ENCODE measurements around the gene ST8SIA4.

The ST8SIA4 gene

GRCh38 chr5:100864931-100865330, 38.2 kb downstream of the ST8SIA4 start:
- no peak for DNase-seq

DNA sequence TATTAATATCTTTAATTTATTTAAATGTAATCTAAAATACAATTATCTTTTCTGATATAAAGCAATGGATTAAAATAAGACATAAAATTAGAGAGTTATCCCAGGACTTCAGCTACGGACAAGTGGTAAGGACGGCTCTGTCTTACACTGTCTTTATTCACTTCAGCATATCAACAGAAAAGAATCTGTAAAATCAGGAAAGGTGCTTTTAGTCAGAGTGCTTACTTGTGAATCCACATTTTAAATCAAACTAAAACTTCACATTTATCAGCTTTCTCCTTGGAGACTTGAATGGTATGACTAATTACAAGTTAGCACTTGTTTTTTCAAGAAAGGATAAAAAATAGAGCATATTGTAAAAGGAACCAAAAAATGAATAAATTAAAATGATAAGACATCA, 39.3 kb downstream of the ST8SIA4 start:
- no peak for DNase-seq

GRCh38 chr5:100861148-100861547, 41.9 kb downstream of the ST8SIA4 start:
- no peak for DNase-seq

- DNase-seq: no peak
Measured at GRCh38 chr5:100860407-100860806, 42.7 kb downstream of the ST8SIA4 start.

GRCh38 chr5:100858987-100859545, 44.0 kb downstream of the ST8SIA4 start:
- DNase-seq: no peak

DNA sequence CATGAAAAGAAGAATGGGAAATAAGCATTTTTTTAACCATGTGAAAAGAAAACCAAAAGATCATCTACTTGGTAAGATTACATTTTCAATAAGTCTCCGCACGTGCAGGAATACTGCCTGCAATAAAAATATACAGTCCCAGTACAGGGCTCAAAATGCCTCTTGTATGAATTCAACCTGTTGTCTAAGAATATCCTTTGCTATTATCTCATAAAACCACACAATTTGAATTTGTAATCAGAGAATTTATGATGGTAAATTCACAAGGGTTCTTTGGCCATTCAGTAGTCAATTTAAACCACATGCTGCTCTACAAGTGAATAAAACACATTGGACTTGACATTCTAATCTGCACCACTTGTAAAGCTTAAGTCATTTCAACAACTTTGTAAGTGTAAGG, 46.6 kb downstream of the ST8SIA4 start:
- DNase-seq: no peak

- no peak for DNase-seq
Measured at GRCh38 chr5:100855937-100856430, 47.1 kb downstream of the ST8SIA4 start.

- DNase-seq: no peak
Measured at GRCh38 chr5:100855295-100855694, 47.8 kb downstream of the ST8SIA4 start.

DNA sequence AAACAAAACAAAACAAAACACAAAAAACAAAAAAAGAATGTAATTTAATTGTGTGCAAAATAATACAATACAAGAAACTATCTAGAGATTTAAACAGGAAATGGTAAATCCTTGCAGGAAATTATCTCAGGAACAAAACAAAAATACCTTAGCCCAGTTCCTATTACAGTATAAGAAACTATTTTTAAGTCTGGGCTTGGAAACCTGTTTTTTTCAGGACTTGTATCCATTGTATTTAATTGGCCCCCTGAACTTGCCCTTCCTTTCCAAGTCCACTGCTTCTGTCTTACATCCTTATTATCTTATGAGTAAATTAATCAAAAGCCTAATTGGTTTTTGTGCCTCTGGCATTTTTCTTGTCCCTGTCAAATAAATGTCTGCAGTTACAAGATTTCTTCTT, 48.5 kb downstream of the ST8SIA4 start:
- DNase-seq: no peak

GRCh38 chr5:100853582-100853981, 49.5 kb downstream of the ST8SIA4 start:
- DNase-seq: no peak

- no peak for DNase-seq
Measured at GRCh38 chr5:100852988-100853449, 50.1 kb downstream of the ST8SIA4 start.

GRCh38 chr5:100852051-100852450, 51.0 kb downstream of the ST8SIA4 start:
- no peak for DNase-seq

DNA sequence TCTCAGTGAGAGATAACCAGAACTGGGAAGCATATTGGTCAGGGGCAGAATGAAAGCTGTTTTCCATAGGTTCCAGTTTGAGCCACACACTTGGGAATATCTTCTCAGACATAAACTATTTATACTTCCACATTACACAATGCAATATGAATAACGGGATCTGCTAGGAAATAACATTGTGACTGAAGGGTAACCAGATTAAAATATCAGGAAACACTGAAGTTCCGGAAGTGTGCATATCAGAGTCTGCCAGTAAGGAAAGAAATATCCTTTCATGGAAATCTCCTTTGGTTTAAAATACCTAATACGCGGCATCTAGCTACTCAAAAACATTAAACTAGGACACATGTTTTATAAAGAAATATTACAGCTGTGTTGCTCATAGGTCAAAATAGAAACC, 56.3 kb downstream of the ST8SIA4 start:
- no peak for DNase-seq

DNA sequence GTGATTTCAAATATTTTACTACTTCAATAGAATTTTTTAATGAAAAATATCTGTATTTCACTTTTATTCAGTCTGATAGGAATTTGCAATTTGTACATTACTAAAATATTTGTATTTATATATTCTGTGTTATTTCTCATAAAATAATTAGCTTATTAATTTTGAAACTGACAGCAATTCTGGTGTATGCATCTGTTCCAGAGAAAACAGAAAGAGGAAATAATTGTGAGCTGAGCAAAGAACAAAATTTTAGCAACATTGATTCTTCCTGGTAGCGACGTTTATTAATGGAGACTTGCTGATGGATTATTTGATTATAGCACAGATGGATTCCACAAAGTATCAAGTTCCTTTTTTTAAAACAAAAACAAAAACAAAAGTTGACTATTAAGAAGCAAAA, 61.0 kb downstream of the ST8SIA4 start:
- no peak for DNase-seq

DNA sequence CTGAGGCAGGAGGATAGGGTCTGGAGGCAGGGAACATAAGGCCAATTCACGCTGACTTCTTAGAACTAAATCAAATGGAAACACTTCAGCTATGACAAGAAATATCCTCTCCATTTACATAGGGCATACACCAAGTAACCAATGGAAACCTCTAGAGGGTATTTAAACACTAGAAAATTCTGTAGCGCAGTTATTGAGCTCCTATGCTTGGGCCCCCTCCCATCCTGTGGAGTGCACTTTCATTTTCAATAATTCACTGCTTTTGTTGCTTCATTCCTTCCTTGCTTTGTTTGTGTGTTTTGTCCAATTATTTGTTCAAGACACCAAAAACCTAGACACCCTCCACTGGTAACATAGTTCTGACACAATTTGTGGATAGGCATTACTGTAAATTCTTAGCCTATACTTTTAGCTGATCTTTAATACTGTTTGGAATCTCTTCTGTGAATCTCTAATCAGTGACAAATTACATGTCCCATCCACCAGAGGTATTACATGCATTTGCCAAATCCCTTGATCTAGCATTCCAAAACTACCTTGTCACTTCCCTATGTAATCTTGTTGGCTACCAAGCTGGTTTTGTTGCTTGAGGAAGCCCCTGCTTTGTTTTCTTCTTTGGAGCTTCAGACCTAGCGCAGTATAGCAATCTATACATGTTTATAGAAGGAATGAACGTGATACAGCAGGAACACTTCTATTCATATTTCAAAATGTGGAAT, 61.6 kb downstream of the ST8SIA4 start:
- DNase-seq: no peak

DNA sequence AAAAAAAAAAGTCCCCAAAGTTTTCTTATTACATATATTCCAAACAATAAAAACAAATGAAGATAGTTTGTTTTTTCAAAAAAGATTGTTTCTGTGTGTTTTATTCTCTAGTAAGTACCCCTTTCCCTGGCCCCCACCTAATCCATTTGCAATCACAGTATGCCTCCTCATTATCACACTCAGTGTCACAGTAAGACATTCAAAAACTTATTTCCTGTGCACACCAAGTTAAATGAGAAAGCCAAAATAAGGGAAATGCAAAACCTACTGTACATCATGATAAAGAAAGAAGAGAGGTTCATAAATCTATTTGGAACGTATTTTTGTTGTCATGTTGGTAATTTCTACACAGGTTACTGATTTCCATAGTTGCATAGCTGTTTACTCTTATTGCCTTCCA, 62.3 kb downstream of the ST8SIA4 start:
- no peak for DNase-seq

GRCh38 chr5:100840370-100840769, 62.7 kb downstream of the ST8SIA4 start:
- no peak for DNase-seq

DNA sequence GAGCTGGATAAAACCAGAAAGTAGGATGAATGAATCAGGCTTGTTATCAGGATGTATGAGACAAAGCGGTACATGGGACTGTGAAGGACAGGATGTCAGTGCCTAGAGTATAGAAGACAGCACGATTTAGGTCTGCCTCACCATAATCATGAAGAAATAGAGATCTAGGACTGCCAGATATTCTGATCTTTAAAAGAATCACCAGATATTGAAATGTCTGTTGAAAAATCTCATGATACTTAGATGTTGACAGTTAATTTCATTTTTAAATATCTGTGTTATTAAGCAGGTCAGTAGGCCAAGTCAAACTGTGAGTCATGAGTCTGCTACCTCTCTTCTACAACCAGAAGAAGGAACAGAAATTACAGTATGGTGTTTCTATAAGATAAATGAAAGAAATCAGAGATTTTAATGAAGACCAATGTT, 65.0 kb downstream of the ST8SIA4 start:
- DNase-seq: no peak

DNA sequence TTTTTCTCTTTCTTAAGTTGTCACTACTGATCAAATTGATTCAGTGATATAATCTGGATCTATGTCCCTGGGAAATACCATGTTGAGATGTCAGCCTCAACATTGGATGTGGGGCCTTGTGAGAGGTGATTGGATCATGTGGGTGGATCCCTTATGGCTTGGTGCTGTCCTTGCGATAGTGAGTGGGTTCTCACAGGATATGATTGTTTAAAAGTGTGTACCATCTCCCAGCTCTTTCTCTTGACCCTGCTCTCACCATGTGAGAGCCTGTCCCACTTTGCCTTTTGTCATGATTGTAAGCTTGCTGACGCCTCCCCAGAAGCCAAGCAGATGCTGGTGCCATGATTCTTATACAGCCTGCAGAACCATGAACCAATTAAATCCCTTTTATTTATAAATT, 68.6 kb downstream of the ST8SIA4 start:
- no peak for DNase-seq

- DNase-seq: no peak
Measured at GRCh38 chr5:100832252-100833230, 70.5 kb downstream of the ST8SIA4 start.

DNA sequence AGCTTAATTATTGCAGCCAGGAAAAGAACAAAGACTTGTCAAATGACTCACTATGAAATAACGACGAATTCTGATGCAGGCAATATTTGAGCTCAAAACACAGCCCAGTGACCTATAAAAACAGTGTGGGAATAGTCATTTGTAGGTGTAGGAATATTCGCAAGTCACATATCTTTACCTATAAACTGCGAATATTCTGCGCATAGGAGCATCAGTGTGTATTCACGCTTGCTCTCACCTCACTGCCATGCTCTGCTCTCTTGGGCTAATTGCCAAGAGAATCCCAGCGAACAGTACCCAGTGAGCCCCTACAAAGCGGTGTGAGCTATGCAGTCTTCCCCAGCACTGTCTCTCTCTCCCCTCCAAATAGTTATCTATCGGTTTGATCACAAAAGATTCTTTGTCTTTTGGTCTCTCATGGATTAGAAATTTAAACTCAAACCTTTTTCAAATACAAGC, 74.2 kb downstream of the ST8SIA4 start:
- DNase-seq: no peak

DNA sequence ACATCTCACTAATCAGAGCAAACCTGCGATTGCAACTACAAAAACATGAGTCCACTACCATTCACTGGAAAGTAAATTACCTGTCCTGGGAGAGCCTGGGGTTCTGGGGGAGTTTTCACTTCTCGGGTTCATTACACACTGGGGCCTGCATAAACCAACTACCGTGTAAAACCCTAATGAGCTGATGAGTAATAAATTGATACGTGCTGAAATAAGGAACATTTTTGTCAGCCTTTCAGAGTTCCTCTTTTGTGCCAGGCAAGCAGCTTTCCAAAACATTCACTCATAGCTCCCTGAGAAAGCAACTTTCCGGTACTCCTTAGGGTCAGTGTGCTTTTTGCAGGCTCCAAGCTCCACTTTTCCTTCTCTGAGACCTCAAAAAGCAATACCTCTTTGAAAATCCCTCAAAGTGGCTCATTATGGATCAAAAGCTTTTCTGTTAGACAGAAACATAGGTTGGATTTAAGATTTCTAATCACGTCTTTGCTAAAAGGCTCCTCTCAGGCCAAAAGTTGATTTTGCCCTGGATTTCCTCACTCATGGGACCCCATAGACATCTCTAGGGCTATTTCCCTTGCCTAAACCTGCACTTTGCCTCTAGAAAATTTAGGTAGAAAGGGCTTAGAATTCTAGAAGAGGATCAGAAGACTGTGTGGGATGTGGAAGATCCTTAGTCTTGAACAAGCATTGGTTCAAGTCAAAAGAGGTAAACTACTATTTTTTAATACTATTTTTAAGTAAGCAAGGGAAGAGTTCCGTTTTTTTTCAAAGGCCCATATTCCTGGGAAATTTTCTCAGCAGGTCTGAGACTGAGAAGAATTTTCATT, 74.8 kb downstream of the ST8SIA4 start:
- no peak for DNase-seq
